Naive thymus-derived CD4-positive, alpha-beta T cell (primary cell): ENCODE results near the gene SLC35G3. TPM values are rescaled to one million over a fixed set of nuclear protein-coding genes. Genes with fewer than 3 reads are reported as not detected.
A peak's percentile ranks its signal among the peaks of the same experiment; 100 is the strongest.
"Not testable (repeated sequence)": the region's sequence is repeated elsewhere in the genome, so short reads cannot be mapped to it uniquely, and the experiment has no call there.

Experiments used
- ATAC-seq: fragments of 150-1000 bp; cut with Tn5 transposase; 2 replicates; pipeline ENCODE4 v1.10.0; 2021; ENCODE audit warnings: mild to moderate bottlenecking, moderate library complexity
- CTCF ChIA-PET: fragments of 350-600 bp; sonication (Branson Sonifier 250); formaldehyde crosslinking; loops from one replicate; lab custom pipeline; 2021; ENCODE audit warnings: antibody characterized with exemption; lab: Charles Lee
- POLR2A ChIA-PET: fragments of 350-600 bp; sonication (Branson Sonifier 250); formaldehyde crosslinking; loops from one replicate; lab custom pipeline; 2021; ENCODE audit warnings: antibody characterized with exemption, inconsistent platforms; lab: Charles Lee
- DNase-seq, 9 donors: peaks; one replicate each; pipeline versions ENCODE4 v3.0.0 to v3.0.0-alpha.2; 2020 to 2022; ENCODE audit warnings: mixed read lengths in 1 of 9
- H3K27ac ChIP-seq: one replicate; pipeline ENCODE4 v1.7.0; 2013; ENCODE audit warnings: mild to moderate bottlenecking, low read depth, low read length, moderate library complexity
- H3K27me3 ChIP-seq, 2 donors: one replicate each; pipeline ENCODE4 v1.7.0; 2013; ENCODE audit warnings: low read length in 2 of 2, mild to moderate bottlenecking in 2 of 2, moderate library complexity in 2 of 2; ENCODE audit not compliant: control insufficient read depth in 2 of 2, insufficient read depth in 2 of 2
- H3K36me3 ChIP-seq, 3 experiments: 1 replicate in 2 of 3; 2 replicates in 1 of 3; pipeline ENCODE4 v1.7.0; 2013; ENCODE audit warnings: low read length in 3 of 3, mild to moderate bottlenecking in 3 of 3, moderate library complexity in 1 of 3; ENCODE audit not compliant: insufficient read depth in 3 of 3, control insufficient read depth in 2 of 3
- H3K4me1 ChIP-seq, 2 donors: one replicate each; pipeline ENCODE4 v1.7.0; 2013; ENCODE audit warnings: low read length in 2 of 2, mild to moderate bottlenecking in 2 of 2, moderate library complexity in 1 of 2; ENCODE audit not compliant: control insufficient read depth in 2 of 2, insufficient read depth in 2 of 2
- H3K4me3 ChIP-seq: 2 replicates; pipeline ENCODE4 v1.7.0; 2013; ENCODE audit warnings: mild to moderate bottlenecking, low read length
- H3K9me3 ChIP-seq, 3 experiments: 1 replicate in 2 of 3; 2 replicates in 1 of 3; pipeline ENCODE4 v1.7.0; 2013; ENCODE audit warnings: low read length in 3 of 3; ENCODE audit not compliant: control insufficient read depth in 2 of 3
- H3K27ac Mint-ChIP-seq, 9 donors: one replicate each; pipeline ENCODE4 v1.8.0; 2020 to 2022; ENCODE audit warnings: mixed read lengths in 9 of 9, mild to moderate bottlenecking in 8 of 9, moderate library complexity in 5 of 9, inconsistent platforms in 2 of 9
- H3K27me3 Mint-ChIP-seq, 5 donors: one replicate each; pipeline ENCODE4 v1.8.0; 2021 to 2022; ENCODE audit warnings: mixed read lengths in 5 of 5, mild to moderate bottlenecking in 1 of 5
- H3K36me3 Mint-ChIP-seq, 5 donors: one replicate each; pipeline ENCODE4 v1.8.0; 2020 to 2022; ENCODE audit warnings: mixed read lengths in 5 of 5, mild to moderate bottlenecking in 3 of 5, inconsistent platforms in 1 of 5
- H3K4me1 Mint-ChIP-seq, 7 donors: one replicate each; pipeline ENCODE4 v1.8.0; 2020 to 2022; ENCODE audit warnings: mixed read lengths in 7 of 7, mild to moderate bottlenecking in 3 of 7, inconsistent platforms in 1 of 7
- H3K4me3 Mint-ChIP-seq, 10 donors: one replicate each; pipeline ENCODE4 v1.8.0; 2020 to 2022; ENCODE audit warnings: mild to moderate bottlenecking in 10 of 10, mixed read lengths in 10 of 10, moderate library complexity in 6 of 10, inconsistent platforms in 2 of 10
- H3K9me3 Mint-ChIP-seq, 11 donors: one replicate each; pipeline ENCODE4 v1.8.0; 2020 to 2022; ENCODE audit warnings: mixed read lengths in 11 of 11, mild to moderate bottlenecking in 4 of 11, inconsistent platforms in 1 of 11, moderate library complexity in 1 of 11
- intact Hi-C, 2 donors: fragments of 100-400 bp; cut with micrococcal nuclease; formaldehyde crosslinking; loops; one replicate each; pipeline ENCODE4 v1.15.1; 2023
- polyA plus RNA-seq, 2 donors: library from polyadenylated mRNA; unstranded; fragments of 300-500 nt; fragmentation: Illumina TruSeq; gene quantifications; one replicate each; pipeline ENCODE4 v1.2.3, GENCODE V29; 2021
- total RNA-seq, 6 experiments: library from RNA in 5 of 6; stranded (reverse) in 5 of 6; gene quantifications; 1 replicate in 5 of 6; 2 replicates in 1 of 6; pipeline ENCODE4 v1.2.3 and lab custom pipeline; 2021 to 2026

The SLC35G3 gene
- not detected for total RNA-seq
- not detected for polyA plus RNA-seq
- not detected for total RNA-seq (lab: John Stamatoyannopoulos, UW)

GRCh38 chr17:35194001-35194400, at the start of gene SLC35G3:
Gene SLC35G3, minus strand, starts transcription at chr17:35194393. Its CDS starts 86 bp downstream, at chr17:35194307.
- peak within 1 kb of the TSS in 8 of 10 donors; percentile 1 to 78 (median 69) for H3K4me3 Mint-ChIP-seq
- H3K4me1 ChIP-seq = peaks cover 0 to 20% of the 10 kb centered on the region in 2 donors
- DNase-seq, CTCF ChIA-PET, H3K9me3 ChIP-seq, H3K27ac ChIP-seq, intact Hi-C loops, H3K36me3 ChIP-seq, H3K9me3 Mint-ChIP-seq, H3K27me3 ChIP-seq, H3K4me3 ChIP-seq, ATAC-seq: not testable (repeated sequence)
- peaks cover 19 to 63% (median 37%) of the 10 kb centered on the region in 7 donors for H3K4me1 Mint-ChIP-seq
- peaks cover 0 to 24% (median 0%) of the 10 kb centered on the region in 5 donors for H3K36me3 Mint-ChIP-seq
- H3K27ac Mint-ChIP-seq = peak within 1 kb of the TSS in 8 of 9 donors; percentile 78 to 91 (median 86)
- H3K27me3 Mint-ChIP-seq = peaks cover 0 to 11% (median 0%) of the 10 kb centered on the region in 5 donors
- POLR2A ChIA-PET = interaction anchor here (0.7 to 0.8 kb wide), 2 partner anchors 15 to 47 kb away, joined by 3 read pairs; no protein-coding TSS in a partner anchor

DNA sequence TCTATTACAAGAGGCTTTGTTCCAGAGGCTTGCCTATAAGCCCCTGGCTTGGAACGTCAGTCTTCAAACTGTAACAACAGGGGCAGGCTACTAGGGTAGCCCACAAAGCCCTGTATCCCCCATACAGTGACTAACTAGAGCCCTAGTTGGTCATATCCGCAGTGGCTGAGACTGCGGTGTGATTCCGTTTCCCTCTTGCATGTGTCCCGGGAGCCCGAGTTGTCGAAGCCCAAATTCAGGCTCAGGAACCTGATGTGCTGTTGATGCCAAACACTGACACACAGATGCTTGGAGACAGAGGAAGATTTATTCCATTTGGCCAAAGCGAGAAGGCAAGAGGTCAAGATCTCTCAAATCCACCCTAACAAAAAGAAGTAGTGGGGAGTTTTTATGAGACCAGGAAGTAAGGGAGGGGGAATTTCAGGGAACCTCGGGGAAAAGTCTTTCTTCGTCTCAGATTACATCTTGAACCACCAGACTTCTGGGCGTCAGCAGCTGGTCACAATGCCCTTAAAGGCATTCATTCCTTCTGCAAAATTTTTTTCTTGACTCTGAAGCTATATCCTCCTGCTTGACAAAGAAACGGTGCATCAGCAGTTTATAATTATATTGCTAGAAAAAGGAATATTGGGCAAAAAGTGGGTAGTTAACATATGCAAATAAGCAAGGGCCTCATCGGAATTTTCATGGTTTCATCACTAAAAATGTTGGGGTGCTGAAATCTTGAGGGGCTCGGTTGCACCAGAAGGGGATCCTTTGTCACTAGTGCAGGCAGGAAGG, 49.6 kb upstream of the SLC35G3 start:
- CTCF ChIA-PET = interaction anchor here (1.0 to 6.9 kb wide), 6 partner anchors 23 to 296 kb away, joined by 4 to 52 read pairs (median 4); no protein-coding TSS in a partner anchor
- Histone ChIP-seq H3K4me1 (peaks cover 34 to 52% of the 10 kb centered on the region in 2 donors), H3K9me3 (no peaks in the 10 kb centered on the region), H3K4me3 (peak overlapping the region; percentile 97), H3K27me3 (no peaks in the 10 kb centered on the region), H3K36me3 (peaks cover 0 to 33% (median under 1%) of the 10 kb centered on the region in 3 experiments), H3K27ac (peak overlapping the region; percentile 85)
- DNase-seq = peak in 8 of 9 donors; percentile 13 to 54 (median 46)
- intact Hi-C loops = loop anchor here (1.0 to 10.0 kb wide), 14 partner anchors 11 to 565 kb away; partner anchors contain the start of genes SLFN11 (in 2 of the 2), TAF15 (in 2 of the 2), AP2B1 (in 1 of the 2) and LIG3 (in 1 of the 2)
- Mint-ChIP-seq H3K27ac (peak overlapping the region; percentile 94 to 100 (median 98)), H3K4me1 (peaks cover 32 to 61% (median 41%) of the 10 kb centered on the region in 7 donors), H3K9me3 (peaks cover 0 to 2% (median 0%) of the 10 kb centered on the region in 11 donors), H3K36me3 (peaks cover 24 to 57% (median 46%) of the 10 kb centered on the region in 5 donors), H3K27me3 (no peaks in the 10 kb centered on the region), H3K4me3 (peak overlapping the region; percentile 91 to 100 (median 100))
- ATAC-seq = peak; percentile 12
- POLR2A ChIA-PET = interaction anchor here (0.6 to 12.5 kb wide), 34 partner anchors 8 to 381 kb away, joined by 3 to 459 read pairs (median 8); partner anchors contain the start of genes NLE1, PEX12, RAD51D and SLFN11

DNA sequence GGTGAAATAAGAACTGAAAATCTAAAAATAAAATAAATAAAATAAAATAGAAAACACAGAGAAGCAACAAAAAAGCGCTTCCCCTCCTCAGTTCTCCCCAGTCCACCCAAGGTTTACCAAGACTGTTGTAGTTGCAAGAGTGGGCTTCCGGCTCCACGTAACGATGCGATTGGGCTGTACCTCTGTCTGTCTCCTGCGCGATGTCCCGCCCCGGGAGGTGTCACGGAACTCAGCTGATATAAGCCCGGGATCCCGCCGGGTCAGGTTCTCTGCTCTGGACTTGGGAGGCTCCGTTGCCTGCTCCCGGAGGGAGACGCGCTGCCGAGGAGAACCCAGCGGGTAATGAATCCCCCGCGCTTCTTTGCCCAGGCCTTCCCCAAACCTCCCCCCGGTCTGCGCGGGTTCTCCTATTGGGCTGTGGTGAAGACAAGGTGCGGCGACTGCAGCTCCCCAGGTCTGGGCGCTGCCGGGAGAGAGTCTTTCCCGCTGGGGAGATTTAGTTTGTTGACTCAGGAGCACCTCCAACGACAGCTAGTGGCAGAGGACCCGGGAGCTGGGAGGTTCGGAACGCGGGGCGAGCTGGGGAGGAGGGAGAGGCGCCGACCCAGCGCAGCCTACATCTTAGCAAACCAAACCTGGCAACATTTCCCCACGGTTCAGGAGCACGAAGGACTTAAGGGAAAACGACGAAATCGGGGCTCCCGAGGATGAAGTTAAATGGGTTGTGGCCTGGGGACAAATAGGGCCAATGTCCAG, 48.8 kb upstream of the SLC35G3 start, which contains the start of gene SLFN5:
Gene SLFN5 (plus strand): TSS at position 268 of the 756 bp plus-strand sequence. CDS start 15,619 bp downstream, outside the sequence.
- H3K9me3 Mint-ChIP-seq = peaks cover 0 to 2% (median 0%) of the 10 kb centered on the region in 11 donors
- peak within 1 kb of the TSS; percentile 97 for H3K4me3 ChIP-seq
- DNase-seq = peak; percentile 82 to 97 (median 94)
- peak within 1 kb of the TSS; percentile 91 to 100 (median 100) for H3K4me3 Mint-ChIP-seq
- peaks cover 32 to 62% (median 41%) of the 10 kb centered on the region in 7 donors for H3K4me1 Mint-ChIP-seq
- ChIA-PET POLR2A (interaction anchor here (0.6 to 12.5 kb wide), 40 partner anchors 9 to 344 kb away, joined by 3 to 459 read pairs (median 7); partner anchors contain the start of genes AP2B1, NLE1, PEX12 and RAD51D), CTCF (interaction anchor here (0.7 to 6.9 kb wide), 6 partner anchors 23 to 296 kb away, joined by 4 to 52 read pairs (median 4); no protein-coding TSS in a partner anchor)
- intact Hi-C loops = loop anchor here (1.0 to 10.0 kb wide), 22 partner anchors 29 to 566 kb away; partner anchors contain the start of genes AP2B1 (in 2 of the 2), NLE1 (in 2 of the 2), SLFN11 (in 2 of the 2) and TAF15 (in 2 of the 2)
- H3K27me3 ChIP-seq = no peaks in the 10 kb centered on the region
- peak; percentile 88 for ATAC-seq
- H3K27ac Mint-ChIP-seq = peak within 1 kb of the TSS; percentile 94 to 100 (median 99)
- H3K27me3 Mint-ChIP-seq = no peaks in the 10 kb centered on the region
- peaks cover 18 to 57% (median 40%) of the 10 kb centered on the region in 5 donors for H3K36me3 Mint-ChIP-seq
- peaks cover 0 to 26% (median 0%) of the 10 kb centered on the region in 3 experiments for H3K36me3 ChIP-seq
- H3K9me3 ChIP-seq = no peaks in the 10 kb centered on the region
- H3K27ac ChIP-seq = peak within 1 kb of the TSS; percentile 85
- H3K4me1 ChIP-seq = peaks cover 35 to 51% of the 10 kb centered on the region in 2 donors

DNA sequence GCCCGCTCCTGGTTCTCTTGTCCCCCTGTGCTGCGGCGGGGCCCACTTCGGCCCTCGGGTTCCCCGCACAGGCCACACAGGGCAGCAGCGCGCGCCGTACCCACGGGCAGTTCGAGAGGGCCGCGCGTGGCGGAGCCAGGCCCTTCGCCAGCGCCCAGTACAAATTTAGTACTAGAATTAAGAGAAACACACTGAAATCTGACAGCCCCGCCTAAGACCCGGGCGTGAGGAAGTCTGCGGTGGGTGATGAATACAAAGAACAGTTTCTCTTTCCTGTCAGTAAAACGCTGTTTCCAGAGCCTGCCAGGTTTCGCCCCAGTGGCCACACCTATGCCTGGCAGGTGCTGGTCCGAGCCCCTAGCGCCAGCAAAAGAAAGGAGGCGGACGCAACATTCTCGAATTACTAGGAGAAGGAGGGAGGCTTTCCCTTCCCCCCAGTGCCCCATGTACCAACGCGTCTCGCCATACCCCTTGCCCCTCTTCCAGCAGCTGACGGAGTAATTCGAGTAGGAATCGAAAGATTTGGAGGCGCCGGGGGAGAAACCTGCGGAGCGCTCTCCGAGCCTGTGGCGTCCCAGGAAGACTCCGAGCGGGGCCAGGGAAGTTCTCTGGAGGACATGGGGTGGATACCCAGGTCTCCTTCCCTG, 48.1 kb upstream of the SLC35G3 start:
- POLR2A ChIA-PET = interaction anchor here (0.7 to 12.5 kb wide), 43 partner anchors 10 to 336 kb away, joined by 3 to 459 read pairs (median 8); partner anchors contain the start of genes NLE1, PEX12, SLFN11 and SLFN12
- Mint-ChIP-seq H3K9me3 (peaks cover 0 to 1% (median 0%) of the 10 kb centered on the region in 11 donors), H3K4me3 (peak overlapping the region; percentile 91 to 100 (median 100)), H3K27me3 (no peaks in the 10 kb centered on the region), H3K4me1 (peaks cover 32 to 62% (median 41%) of the 10 kb centered on the region in 7 donors), H3K27ac (peak overlapping the region; percentile 94 to 100 (median 98)), H3K36me3 (peaks cover 11 to 57% (median 38%) of the 10 kb centered on the region in 5 donors)
- Histone ChIP-seq H3K36me3 (peaks cover 0 to 19% (median 0%) of the 10 kb centered on the region in 3 experiments), H3K27me3 (no peaks in the 10 kb centered on the region), H3K4me3 (peak overlapping the region; percentile 97), H3K4me1 (peaks cover 35 to 44% of the 10 kb centered on the region in 2 donors), H3K27ac (peak overlapping the region; percentile 85), H3K9me3 (no peaks in the 10 kb centered on the region)
- CTCF ChIA-PET = interaction anchor here (0.7 to 6.9 kb wide), 14 partner anchors 15 to 297 kb away, joined by 3 to 52 read pairs (median 5); partner anchors contain the start of genes NLE1 and SLFN12L
- intact Hi-C loops = loop anchor here (1.0 to 10.0 kb wide), 21 partner anchors 28 to 567 kb away; partner anchors contain the start of genes AP2B1 (in 2 of the 2), SLFN11 (in 2 of the 2), TAF15 (in 2 of the 2) and LIG3 (in 1 of the 2)
- ATAC-seq (peak; percentile 76), DNase-seq (peak; percentile 53 to 90 (median 88))

- POLR2A ChIA-PET = interaction anchor here (0.7 to 12.5 kb wide), 28 partner anchors 10 to 337 kb away, joined by 3 to 459 read pairs (median 10); partner anchors contain the start of genes NLE1, PEX12, SLC35G3 and SLFN11
- peaks cover 0 to 19% (median 0%) of the 10 kb centered on the region in 3 experiments for H3K36me3 ChIP-seq
- H3K4me3 ChIP-seq = peak overlapping the region; percentile 97
- ATAC-seq (no peak), DNase-seq (peak in 6 of 9 donors; percentile 16 to 43 (median 37))
- Mint-ChIP-seq H3K27ac (peak overlapping the region; percentile 94 to 100 (median 98)), H3K9me3 (peaks cover 0 to 2% (median 0%) of the 10 kb centered on the region in 11 donors), H3K27me3 (no peaks in the 10 kb centered on the region), H3K4me3 (peak overlapping the region; percentile 91 to 100 (median 100)), H3K36me3 (peaks cover 7 to 58% (median 34%) of the 10 kb centered on the region in 5 donors), H3K4me1 (peaks cover 32 to 64% (median 43%) of the 10 kb centered on the region in 7 donors)
- CTCF ChIA-PET = interaction anchor here (0.7 to 6.9 kb wide), 14 partner anchors 14 to 298 kb away, joined by 3 to 52 read pairs (median 6); partner anchors contain the start of genes NLE1 and SLFN12L
- H3K27ac ChIP-seq = peak overlapping the region; percentile 85
- intact Hi-C loops = loop anchor here (5.0 to 10.0 kb wide), 3 partner anchors 206 to 563 kb away; partner anchors contain the start of genes LIG3 (in 1 of the 2), SLFN13 (in 1 of the 2) and TAF15 (in 1 of the 2)
- no peaks in the 10 kb centered on the region for H3K27me3 ChIP-seq
- H3K4me1 ChIP-seq = peaks cover 35 to 40% of the 10 kb centered on the region in 2 donors
- no peaks in the 10 kb centered on the region for H3K9me3 ChIP-seq
Observed at GRCh38 chr17:35241520-35241919, 47.3 kb upstream of the SLC35G3 start.
